RWPE1 (cell line): Measurements from ENCODE around the gene TMEM231.
A peak's percentile ranks its signal among the peaks of the same experiment; 100 is the strongest.
"Not testable (repeated sequence)": the region's sequence is repeated elsewhere in the genome, so short reads cannot be mapped to it uniquely, and the experiment has no call there.

Experiments
- CTCF ChIA-PET: fragments of 350-600 bp; sonication (Branson Sonifier 250); formaldehyde crosslinking; extraction: SDS; loops from one replicate; lab custom pipeline; 2021; lab: Yijun Ruan, JAX
- POLR2A ChIA-PET: fragments of 400-600 bp; formaldehyde crosslinking; extraction: SDS; loops from one replicate; lab custom pipeline; 2020; ENCODE audit warnings: antibody characterized with exemption; ENCODE audit not compliant: low non-redundant PET; lab: Yijun Ruan, JAX
- DNase-seq: peaks from one replicate; pipeline ENCODE4 v3.0.0; 2012; ENCODE audit warnings: low spot score
- H3K27ac ChIP-seq: fragments of 450-650 bp; 2 replicates; pipeline ENCODE4 v1.5.1; 2017
- CTCF ChIP-seq: fragments of 450-650 bp; conservative IDR thresholded peaks from 2 replicates; pipeline ENCODE4 v1.5.1; 2017; ENCODE audit warnings: low read depth, mild to moderate bottlenecking

Gene TMEM231

GRCh38 chr16:75555707-75556430 is at the start of gene TMEM231:
Gene TMEM231, minus strand, starts transcription at chr16:75556252. Its CDS starts 43 bp downstream, at chr16:75556209.
- no peak for TF ChIP-seq CTCF
- POLR2A ChIA-PET = interaction anchor here (0.5 kb wide), 1 partner anchor 32 kb away, joined by 10 read pairs; no protein-coding TSS in a partner anchor
- CTCF ChIA-PET = interaction anchor here (0.7 to 1.5 kb wide), 2 partner anchors 54 to 91 kb away, joined by 4 to 6 read pairs; no protein-coding TSS in a partner anchor

GRCh38 chr16:75603241-75603640 is 47.2 kb upstream of the TMEM231 start:
- ChIA-PET CTCF (no interaction called here), POLR2A (no interaction called here)
- DNase-seq = no peak
- no peak overlapping the region for H3K27ac ChIP-seq
- no peak for TF ChIP-seq CTCF

More at GRCh38 chr16:75555707-75556430, at the start of gene TMEM231:
- H3K27ac ChIP-seq = peak within 1 kb of the TSS; percentile 86
- DNase-seq = peak; percentile 97

GRCh38 chr16:75599452-75600277 is 43.6 kb upstream of the TMEM231 start:
- ChIA-PET CTCF (interaction anchor here (0.6 to 0.7 kb wide), 2 partner anchors 58 to 82 kb away, joined by 3 to 5 read pairs; no protein-coding TSS in a partner anchor), POLR2A (no interaction called here)
- no peak overlapping the region for H3K27ac ChIP-seq
- no peak for TF ChIP-seq CTCF
- DNase-seq = no peak

GRCh38 chr16:75593825-75594820 is 38.1 kb upstream of the TMEM231 start:
- H3K27ac ChIP-seq = no peak overlapping the region
- POLR2A ChIA-PET = no interaction called here

GRCh38 chr16:75593308-75593707 is 37.3 kb upstream of the TMEM231 start:
- POLR2A ChIA-PET = no interaction called here
- no peak for TF ChIP-seq CTCF
- CTCF ChIA-PET = no interaction called here

More at GRCh38 chr16:75593825-75594820, 38.1 kb upstream of the TMEM231 start:
- CTCF ChIA-PET = interaction anchor here (0.7 kb wide), 1 partner anchor 21 kb away, joined by 3 read pairs; no protein-coding TSS in a partner anchor
- DNase-seq = peak; percentile 81
- TF ChIP-seq CTCF = no peak

GRCh38 chr16:75591927-75592326 is 35.9 kb upstream of the TMEM231 start:
- H3K27ac ChIP-seq, DNase-seq, POLR2A ChIA-PET: not testable (repeated sequence)
- CTCF ChIA-PET = interaction anchor here (0.6 kb wide), 2 partner anchors 26 to 290 kb away, joined by 3 to 5 read pairs; no protein-coding TSS in a partner anchor

More at GRCh38 chr16:75593308-75593707, 37.3 kb upstream of the TMEM231 start:
- H3K27ac ChIP-seq = no peak overlapping the region
- no peak for DNase-seq
